GM18951 (cell line): ENCODE results near the gene LIN7C.
"Not testable (repeated sequence)": the region's sequence is repeated elsewhere in the genome, so short reads cannot be mapped to it uniquely, and the experiment has no call there.

Experiments
- POLR2A ChIP-seq: IDR thresholded peaks from 4 replicates; pipeline ENCODE4 v1.6.1; 2011; ENCODE audit warnings: mild to moderate bottlenecking; ENCODE audit not compliant: insufficient read length, insufficient read depth; ENCODE audit errors: extremely low read depth
- in situ Hi-C: fragments of 300-500 bp; cut with MboI; formaldehyde crosslinking; loops from one replicate; pipeline ENCODE4 v1.12.0; 2022; ENCODE audit warnings: low sequenced_read_pairs, mixed read lengths, inconsistent platforms; ENCODE audit not compliant: unreplicated experiment

The LIN7C gene

DNA sequence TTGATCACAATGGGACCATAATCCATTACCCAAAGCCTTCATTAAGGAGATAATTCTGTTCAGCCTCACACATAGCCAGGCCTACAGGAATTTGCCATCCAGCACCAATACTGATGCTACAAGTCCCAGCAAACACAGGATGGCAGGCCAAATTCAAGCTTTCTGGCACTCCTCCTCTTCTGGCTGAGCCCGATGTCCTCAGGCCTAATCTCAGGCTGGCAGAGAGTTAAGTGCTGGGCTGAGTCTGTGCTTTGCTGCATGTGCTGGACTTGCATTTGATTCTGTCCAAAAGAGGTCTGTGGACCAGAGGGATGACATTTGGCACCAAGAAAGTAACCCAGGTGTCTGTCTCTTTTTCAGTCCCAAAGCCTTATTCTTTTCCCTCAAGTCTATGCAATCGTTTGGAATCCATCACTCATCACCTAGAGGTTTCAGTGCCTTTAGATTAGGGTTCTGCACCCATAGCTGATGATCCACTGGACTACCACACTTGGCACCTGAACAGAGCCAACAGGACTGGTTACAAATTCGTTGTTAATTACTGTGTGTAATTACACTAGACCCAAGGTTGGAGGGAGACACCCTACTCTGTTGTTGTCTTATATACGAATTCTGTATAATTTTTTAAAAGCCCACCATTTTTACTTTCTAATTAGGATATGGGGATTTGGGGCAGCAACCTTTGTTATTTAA is 19.4 kb upstream of the LIN7C start:
- no peak for TF ChIP-seq POLR2A
- in situ Hi-C loops = no loop called here

DNA sequence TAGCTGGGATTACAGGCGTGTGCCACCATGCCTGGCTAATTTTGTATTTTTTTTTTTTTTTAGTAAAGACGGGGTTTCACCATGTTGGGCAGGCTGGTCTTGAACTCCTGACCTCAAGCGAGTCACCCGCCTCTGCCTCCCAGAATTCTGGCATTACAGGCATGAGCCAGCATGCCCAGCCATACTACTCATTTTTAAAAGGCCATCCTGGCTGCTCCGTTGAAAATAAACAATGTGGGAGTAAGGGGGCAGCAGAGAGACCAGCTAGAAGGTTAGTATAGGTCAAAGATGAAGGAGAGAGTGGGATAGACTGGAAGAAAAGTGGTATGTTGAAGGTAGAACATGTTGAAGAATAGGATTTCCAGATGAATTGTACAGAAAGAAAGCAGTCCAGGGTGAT is 17.6 kb upstream of the LIN7C start:
- TF ChIP-seq POLR2A = no peak
- in situ Hi-C loops = no loop called here

GRCh38 chr11:27520226-27520625 is 13.7 kb upstream of the LIN7C start:
- in situ Hi-C loops = no loop called here
- TF ChIP-seq POLR2A = no peak

DNA sequence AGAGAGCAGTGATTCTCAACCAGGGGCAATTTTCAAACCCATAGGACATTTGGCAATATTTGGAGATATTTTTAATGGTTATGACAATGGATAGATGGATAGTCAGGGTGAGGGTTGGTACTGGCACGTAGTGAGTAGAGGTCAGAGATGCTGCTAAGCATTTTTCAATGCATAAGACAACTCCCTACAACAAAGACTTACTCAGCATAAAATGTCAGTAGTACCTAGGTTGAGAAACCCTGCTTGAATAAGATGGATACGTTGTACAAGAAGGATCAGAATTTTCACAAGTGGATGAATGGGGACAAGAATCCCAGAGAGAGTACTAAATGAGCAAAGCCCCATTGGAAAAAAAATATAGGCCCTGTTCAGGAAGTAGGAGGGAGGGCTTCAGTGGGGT is 11.9 kb upstream of the LIN7C start:
- TF ChIP-seq POLR2A = no peak
- in situ Hi-C loops = no loop called here

DNA sequence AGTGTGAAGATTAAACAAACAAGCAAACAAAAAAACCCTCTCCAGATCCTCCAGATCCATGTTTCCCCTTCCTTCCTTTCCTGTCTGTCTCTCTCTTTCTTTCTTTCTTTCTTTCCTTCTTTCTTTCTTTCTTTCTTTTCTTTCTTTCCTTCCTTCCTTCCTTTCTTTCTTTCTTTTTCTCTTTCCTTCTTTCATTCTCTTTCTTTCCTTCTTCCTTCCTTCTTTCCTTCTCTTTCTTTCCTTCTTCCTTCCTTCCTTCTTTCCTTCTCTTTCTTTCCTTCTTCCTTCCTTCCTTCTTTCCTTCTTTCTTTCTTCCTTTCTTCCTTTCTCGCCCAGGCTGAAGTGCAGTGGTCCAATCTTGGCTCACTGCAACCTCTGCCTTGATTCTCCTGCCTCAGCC is 10.9 kb upstream of the LIN7C start:
- in situ Hi-C loops = not testable (repeated sequence)

GRCh38 chr11:27514558-27514957 is 8.0 kb upstream of the LIN7C start:
- TF ChIP-seq POLR2A = no peak
- in situ Hi-C loops = no loop called here

DNA sequence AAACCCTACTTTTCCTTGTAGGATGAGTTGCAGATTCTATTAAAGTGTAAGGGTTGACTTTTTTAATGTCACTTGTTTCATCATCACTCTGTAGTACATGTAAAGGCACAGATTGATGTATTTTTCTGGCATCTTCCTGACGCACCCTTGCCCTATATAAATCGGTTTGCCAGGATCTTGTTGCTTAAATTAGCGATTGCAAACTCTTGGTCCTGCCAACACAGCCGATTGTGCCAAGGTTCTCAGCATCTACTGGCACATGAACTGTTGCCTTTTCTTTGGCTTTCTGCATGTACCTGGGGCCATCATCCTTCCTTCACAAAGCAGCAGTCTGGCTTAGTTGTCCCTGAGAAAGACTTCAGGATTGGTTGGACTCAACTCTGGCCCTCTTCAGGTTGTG is 7.5 kb upstream of the LIN7C start:
- no peak for TF ChIP-seq POLR2A
- in situ Hi-C loops = no loop called here

DNA sequence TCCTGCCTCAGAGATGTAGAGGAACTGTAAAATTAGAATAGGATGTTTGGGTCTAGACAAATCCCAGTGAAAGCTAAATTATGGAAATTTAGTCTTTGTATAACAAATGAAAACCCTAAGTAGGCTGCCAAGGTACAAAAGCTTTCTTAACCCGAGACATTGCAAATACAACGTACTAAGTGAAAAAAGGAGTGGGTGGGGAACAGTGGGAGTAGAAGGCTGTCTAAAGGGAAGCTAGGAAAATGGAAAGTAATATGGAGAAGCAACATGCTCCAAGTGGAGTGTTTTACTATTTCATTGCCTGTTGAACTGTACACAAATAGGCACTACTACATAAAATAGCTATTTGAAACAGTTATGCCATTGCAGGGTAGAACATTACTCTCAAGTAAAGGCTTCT is 6.8 kb upstream of the LIN7C start:
- in situ Hi-C loops = no loop called here
- no peak for TF ChIP-seq POLR2A

GRCh38 chr11:27512238-27512637 is 5.7 kb upstream of the LIN7C start:
- in situ Hi-C loops = no loop called here
- no peak for TF ChIP-seq POLR2A

GRCh38 chr11:27509908-27510307 is 3.3 kb upstream of the LIN7C start:
- no peak for TF ChIP-seq POLR2A
- in situ Hi-C loops = no loop called here

GRCh38 chr11:27507557-27508322 is 1.2 kb upstream of the LIN7C start:
- in situ Hi-C loops = no loop called here

DNA sequence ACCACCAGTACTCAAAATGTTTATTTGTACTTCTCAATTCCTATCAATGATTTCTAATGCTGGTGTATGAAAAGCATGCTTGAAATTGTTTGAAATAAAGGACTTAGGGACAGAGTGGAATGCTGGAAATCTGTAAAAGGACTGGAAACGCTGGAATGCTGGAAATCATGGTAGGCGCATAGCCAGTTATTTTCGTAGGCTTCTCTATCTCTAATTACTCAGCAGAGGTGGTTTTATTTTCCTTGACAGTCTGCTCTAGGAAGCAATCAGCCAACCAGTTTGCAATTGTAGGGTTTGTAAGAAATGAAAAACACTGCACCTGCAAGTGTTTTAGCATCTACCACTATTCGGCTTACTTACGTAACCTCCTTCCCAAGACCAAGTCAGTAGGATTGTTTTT is 788 bp downstream of the LIN7C start:
- in situ Hi-C loops = no loop called here
- TF ChIP-seq POLR2A = no peak

More at GRCh38 chr11:27507557-27508322, 1.2 kb upstream of the LIN7C start:
- no peak for TF ChIP-seq POLR2A

DNA sequence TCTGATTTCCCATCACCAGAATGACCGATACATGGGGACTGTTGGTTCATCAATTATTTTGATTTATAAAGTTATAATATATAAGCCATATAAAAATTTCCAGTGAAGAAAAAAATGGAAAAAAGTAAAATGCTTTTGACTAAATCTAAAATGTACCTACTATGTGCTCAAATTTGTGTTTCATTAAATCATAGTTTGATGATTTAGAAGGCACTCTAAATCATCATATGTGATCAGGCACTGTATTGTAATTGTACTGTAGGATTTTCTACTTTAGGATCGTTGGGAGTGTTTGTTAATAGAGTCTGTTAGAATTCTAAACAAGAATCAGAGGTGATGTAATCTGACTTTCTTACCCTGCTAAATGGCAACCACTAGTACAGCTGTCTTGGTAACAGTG is 2.4 kb downstream of the LIN7C start:
- in situ Hi-C loops = no loop called here
- no peak for TF ChIP-seq POLR2A

DNA sequence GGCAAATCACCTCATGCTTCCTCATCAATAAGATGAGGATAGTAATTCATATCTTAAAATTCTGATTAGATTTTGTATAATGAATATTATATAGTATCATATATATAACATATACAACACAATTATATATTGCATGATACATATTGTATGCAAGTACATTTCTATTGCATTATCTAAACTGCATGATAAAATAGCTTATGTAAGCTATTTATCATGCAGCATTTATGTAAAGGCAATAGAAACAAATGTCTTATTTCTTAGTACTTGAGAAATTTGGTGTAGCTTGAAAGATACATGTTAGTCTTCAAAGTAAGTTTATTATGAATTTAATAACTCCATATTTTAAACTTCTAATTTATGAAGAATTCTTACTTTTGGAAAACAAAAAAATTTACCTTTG is 5.5 kb downstream of the LIN7C start:
- in situ Hi-C loops = no loop called here
- TF ChIP-seq POLR2A = no peak
